Activated CD4-positive, alpha-beta T cell treated with anti-CD3 and anti-CD28 coated beads, Interleukin-2, amount 50 U/mL, for 16 hours (primary cell): ENCODE results near the gene RASL10A.
"Not testable (repeated sequence)": the region's sequence is repeated elsewhere in the genome, so short reads cannot be mapped to it uniquely, and the experiment has no call there.

ENCODE experiments used
- DNase-seq: peaks from one replicate; pipeline ENCODE4 v3.0.0-alpha.2; 2020

Gene RASL10A, protein sequence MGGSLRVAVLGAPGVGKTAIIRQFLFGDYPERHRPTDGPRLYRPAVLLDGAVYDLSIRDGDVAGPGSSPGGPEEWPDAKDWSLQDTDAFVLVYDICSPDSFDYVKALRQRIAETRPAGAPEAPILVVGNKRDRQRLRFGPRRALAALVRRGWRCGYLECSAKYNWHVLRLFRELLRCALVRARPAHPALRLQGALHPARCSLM

DNA sequence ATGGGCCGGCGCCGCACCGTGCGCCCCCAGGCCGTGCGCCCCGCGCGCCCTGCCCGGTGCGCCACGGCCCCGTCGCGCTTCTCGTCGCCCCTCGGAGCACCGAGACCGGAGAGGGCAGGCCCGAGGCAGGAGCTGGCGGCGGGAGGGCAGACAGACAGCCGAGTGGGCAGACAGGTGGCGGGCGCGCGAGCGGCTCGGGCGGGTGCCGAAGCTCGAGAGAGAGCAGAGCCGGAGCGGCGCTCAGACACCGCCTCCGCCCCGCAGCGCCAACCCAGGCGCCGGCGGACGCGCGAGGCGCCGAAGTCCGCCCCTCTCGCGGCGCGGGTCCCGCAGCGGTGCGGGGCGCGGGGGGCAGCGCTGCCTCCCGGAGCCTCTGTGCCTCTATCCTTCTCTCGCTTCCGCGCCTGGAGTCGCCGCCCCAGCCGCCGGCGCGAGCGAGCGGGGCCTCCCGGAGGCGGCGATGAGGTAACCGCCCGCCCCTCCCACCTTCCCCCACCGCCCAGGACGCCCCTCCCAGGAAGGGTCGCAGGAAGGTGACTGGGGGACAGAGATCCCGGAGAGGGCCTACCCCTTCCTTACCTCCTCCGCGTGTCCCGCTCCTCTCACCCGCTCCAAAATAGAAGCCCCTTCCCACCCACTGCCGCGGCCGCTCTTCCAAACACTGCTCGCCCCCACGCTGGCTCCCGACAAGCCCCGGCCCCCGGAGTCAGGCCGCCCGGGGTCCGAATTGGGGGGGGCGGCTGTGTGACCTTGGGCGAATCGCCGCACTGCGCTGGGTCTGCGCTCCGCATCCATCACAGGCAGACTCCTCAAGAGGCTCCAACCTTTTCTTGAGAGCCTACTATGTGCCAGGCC lies at the start of gene RASL10A:
TSS of gene RASL10A (minus strand) at position 412 of the 855 bp plus-strand sequence. CDS start 451 bp downstream, outside the sequence.
- DNase-seq: no peak

DNA sequence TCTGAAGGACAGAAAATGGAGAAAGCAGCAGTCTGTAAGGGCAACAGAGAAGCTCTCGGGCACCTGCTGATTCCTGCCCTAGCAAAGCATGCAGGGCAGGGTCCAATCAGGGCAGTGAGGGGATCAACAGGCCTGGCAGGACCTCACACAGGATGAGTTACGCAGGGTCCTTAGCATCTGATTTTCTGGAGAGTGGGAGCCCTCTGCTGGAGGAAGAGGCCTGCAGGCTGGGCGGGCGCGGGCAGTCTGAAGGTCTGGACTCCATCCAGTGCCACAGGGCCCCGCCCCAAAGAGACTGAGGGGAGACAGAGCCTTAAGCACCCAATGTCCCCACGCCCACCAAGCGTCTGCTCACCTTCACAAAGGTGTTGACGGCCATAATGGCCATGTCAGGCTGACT lies 44.0 kb upstream of the RASL10A start:
- no peak for DNase-seq

- not testable (repeated sequence) for DNase-seq
Observed at GRCh38 chr22:29357193-29357890, 41.8 kb upstream of the RASL10A start.

- no peak for DNase-seq
Observed at GRCh38 chr22:29353860-29354259, 38.4 kb upstream of the RASL10A start.

GRCh38 chr22:29353286-29353685 lies 37.8 kb upstream of the RASL10A start:
- no peak for DNase-seq

DNA sequence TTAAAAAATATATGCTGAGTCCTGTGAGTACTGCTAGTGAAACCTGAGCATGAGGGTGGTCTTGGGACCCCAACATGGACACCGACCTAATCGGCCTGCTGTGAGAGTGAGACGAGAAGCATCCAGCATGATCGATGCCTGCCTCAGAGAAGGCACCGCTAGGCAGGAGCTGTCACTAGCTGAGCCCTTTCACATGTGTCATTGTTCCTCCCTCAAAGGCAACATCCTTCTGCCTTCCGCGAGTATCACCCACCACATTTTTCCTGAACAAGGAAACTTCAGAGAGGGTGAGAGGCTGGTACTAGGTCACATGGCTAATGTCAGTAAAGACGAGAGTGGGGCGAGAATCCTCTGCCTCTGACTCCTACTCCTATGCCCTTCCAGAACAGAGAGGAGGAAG lies 37.3 kb upstream of the RASL10A start:
- DNase-seq: no peak

DNA sequence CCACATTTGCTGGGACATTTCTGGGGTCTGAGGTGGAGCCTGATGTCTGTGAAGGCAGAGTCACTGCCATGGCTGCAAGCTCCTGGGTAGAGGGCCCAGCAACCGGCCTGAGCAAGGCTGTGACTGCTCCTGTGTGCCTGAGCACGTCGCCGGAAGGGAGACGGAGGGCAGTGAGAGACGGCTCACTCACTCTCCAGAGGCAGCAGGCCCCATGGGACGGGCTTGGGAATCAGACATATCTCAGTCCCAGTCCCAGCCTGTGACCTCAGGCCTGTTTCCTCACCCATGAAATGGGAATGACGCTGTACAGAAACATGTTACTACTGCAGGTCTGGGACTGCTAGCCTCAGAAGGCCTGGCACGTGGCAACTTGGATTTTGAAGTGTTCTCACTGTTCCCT lies 36.4 kb upstream of the RASL10A start:
- DNase-seq: no peak

GRCh38 chr22:29351042-29351441 lies 35.5 kb upstream of the RASL10A start:
- DNase-seq: no peak

DNA sequence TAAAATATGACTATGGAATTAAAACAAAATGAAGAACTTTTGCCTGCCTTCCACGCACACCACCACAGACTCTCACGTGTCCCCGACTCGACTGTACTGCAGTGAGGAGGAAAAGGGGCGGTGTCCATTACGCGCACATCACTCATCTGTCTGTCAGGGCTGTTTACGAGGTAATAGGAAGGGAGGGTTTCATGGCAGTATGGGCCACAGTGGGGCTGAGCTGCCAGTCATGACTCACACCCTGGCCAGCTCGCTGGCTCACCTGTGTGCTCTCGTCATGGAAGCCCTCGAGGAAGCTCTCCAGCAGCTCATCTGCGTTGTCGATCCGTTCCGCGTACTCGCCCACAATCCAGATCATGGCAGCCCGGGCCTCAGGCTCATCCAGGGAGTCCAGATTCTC lies 33.5 kb upstream of the RASL10A start:
- no peak for DNase-seq

DNA sequence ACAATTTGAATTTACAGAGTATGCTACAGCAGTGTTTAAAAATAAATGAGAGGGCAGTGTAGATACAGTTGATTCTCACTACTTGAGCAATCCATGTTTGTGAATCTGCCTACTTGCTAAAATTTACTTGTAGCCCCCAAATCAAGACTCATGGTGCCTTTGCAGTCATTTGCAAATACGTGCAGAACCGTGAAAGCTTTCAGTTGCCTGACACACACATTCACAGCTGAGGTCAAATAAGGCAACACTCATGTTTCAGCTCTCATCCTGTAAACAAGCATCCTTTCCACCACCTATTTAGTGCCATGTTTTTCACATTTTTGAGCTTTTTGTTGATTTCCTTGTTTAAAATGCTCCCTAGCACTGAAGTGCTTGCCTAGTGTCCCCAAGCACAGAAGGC lies 32.5 kb upstream of the RASL10A start:
- no peak for DNase-seq

GRCh38 chr22:29346659-29347058 lies 31.2 kb upstream of the RASL10A start:
- no peak for DNase-seq

- DNase-seq: no peak
Observed at GRCh38 chr22:29345932-29346331, 30.4 kb upstream of the RASL10A start.

- DNase-seq: not testable (repeated sequence)
Observed at GRCh38 chr22:29344889-29345288, 29.4 kb upstream of the RASL10A start.

- DNase-seq: no peak
Observed at GRCh38 chr22:29344137-29344536, 28.6 kb upstream of the RASL10A start.

GRCh38 chr22:29343313-29343805 lies 27.9 kb upstream of the RASL10A start:
- peak; percentile 59 for DNase-seq

DNA sequence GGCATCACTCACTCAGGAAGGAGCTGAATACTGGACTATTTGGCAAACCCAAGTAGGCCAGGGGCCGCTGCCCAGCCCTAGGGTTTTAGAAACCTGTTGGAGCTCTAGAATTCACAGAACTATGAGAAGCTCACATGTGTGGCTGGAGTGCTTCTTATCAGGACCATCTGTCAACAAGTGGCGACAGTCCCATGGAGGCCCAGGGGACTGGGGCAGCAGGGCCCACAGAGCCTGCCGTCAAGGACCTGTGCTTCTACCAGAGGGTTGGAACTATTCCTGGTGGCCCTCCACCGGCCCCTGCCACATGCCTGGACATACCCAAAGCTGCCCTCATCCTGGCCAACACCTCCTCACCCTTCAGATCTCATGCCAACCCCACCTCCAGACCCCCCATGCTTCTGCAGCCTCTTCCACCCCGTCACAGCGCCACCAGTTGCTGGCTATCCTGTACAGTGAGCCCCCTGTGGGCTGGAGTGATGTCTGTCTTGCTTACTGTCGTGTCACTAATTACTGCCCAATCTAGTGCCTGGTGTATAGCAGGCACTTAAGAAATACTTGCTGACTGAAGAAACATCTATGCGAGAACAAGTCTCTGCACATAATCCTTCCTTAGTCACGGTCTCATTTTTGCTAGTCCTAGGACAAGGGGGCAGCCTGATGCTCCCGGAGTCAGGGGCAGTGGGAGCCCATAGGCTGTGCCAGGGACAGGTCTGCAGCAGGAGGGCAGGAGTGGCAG lies 27.2 kb upstream of the RASL10A start:
- no peak for DNase-seq

DNA sequence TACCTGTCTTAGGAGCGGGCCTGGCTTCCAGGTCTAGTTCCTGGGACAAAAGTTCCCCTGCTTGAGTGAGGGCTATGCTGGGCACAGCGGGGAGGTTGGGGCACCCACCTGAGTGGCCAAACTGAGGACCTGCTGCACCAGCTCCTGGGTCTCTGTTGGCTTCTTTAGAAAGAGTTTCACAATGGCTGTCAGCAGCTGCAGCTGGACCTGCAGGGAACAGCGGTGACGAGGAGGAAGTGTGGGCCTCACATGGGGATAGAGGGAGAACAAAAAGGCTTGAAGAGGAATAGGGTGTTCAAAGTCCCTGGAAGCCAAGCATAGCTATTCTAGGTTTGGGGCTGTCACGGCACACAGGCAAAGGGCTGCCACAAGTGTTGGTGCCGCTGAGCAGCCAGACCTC lies 26.7 kb upstream of the RASL10A start:
- no peak for DNase-seq

- DNase-seq: no peak
Observed at GRCh38 chr22:29341849-29342127, 26.3 kb upstream of the RASL10A start.

DNA sequence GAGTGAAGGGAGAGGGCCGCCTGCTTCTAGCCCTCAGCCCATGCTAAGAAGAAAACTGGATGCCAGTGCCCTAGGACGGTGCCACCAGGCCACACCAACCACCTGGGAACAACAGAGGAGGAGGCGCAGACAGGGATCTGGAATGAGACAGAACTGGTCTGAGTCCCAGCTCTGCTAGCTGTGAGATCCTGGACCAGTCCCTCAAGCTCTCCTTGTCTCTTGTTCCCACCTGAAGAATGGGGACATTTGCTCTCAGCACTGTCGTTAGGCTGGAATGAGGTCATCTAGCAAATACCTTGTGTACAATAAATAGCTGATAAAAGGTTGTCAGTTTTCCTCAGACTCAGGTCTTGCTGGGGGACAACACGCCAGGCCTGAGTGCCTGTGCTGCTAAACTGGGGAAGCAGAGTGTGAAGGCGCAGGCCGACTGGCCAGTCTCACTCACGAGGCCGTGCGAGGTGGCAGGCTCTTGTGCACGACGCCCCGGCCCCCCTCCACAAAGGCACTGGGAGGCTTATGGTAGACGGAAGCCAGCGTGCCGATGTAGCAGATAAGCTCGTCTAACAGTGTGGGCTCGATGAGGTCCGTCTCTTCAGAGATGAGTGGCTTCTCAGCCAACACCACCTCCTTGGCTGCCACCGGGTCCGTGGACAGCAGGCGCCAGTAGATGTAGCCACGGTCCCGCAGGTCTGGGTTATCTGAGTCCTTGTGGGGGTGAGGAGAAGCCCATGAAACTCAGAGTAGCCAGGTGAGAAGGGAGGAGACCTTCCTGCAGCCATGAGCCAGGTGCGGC lies 25.8 kb upstream of the RASL10A start:
- DNase-seq: no peak

DNA sequence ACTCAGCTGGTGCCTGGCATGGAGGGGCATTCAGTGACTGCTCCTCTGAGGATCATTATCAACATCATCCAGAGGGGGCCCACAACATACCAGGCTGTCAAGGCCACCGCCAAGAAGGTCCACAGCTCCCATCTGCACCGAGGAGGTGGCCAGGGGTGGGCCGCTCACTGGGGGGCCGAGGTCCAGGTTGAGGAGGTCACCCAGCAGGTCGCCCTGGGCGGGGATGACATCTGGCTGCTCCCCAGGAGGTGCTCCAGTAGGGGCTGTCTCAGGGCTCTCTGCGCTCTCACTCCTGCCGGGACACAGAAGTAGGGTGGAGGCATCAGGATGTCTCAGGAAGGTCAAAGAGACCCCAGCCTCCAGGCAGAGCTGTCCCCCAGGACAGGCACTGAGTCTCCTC lies 25.1 kb upstream of the RASL10A start:
- no peak for DNase-seq

- no peak for DNase-seq
Observed at GRCh38 chr22:29339381-29340235, 24.1 kb upstream of the RASL10A start.
